ENCODE measurements around the gene ENPP5. TPM values are rescaled to one million over a fixed set of nuclear protein-coding genes. Genes with fewer than 3 reads are reported as not detected.

The ENPP5 gene
- total RNA-seq, 2 experiments from 2014 or later: 0.50 to 1.6 TPM

- Histone ChIP-seq H3K4me1 (ENCODE audit: insufficient read depth, low read length, poor library complexity, severe bottlenecking) (no peaks in the 10 kb centered on the region), H3K27ac (ENCODE audit: low read depth, low read length, poor library complexity, severe bottlenecking) (no peak overlapping the region), H3K4me3 (ENCODE audit: low read depth, low read length, poor library complexity, severe bottlenecking) (no peak overlapping the region), H3K9me2 (ENCODE audit: insufficient read depth, low read length) (no peaks in the 10 kb centered on the region), H2AFZ (ENCODE audit: low read length) (no peak overlapping the region), H3K79me2 (ENCODE audit: insufficient read depth, low read depth, low read length) (no peaks in the 10 kb centered on the region), H4K20me1 (ENCODE audit: insufficient read depth, low read length) (no peaks in the 10 kb centered on the region), H3K4me2 (ENCODE audit: low read length) (no peak overlapping the region), H3K36me3 (ENCODE audit: insufficient read depth, low read length) (no peaks in the 10 kb centered on the region), H3K9me3 (ENCODE audit: low read length) (no peaks in the 10 kb centered on the region)
- TF ChIP-seq CTCF (conservative IDR thresholded peaks at IDR 0.05; ENCODE audit: low read length) (no peak), EZH2phosphoT487 (IDR thresholded peaks at IDR 0.05; ENCODE audit: borderline replicate concordance, low read depth, low read length) (no peak)
- DNase-seq (ENCODE audit: low spot score): no peak
- ChIA-PET POLR2A (no interaction called here), CTCF (ENCODE audit: unreplicated experiment) (no interaction called here)
- no TSS peak for BruUV-seq (replicated peaks)
- intact Hi-C loops (cut with micrococcal nuclease; ENCODE audit: unreplicated experiment): no loop called here
Measured at GRCh38 chr6:46201702-46202101, 30.9 kb upstream of the ENPP5 start.

GRCh38 chr6:46199387-46199786 lies 28.6 kb upstream of the ENPP5 start:
- intact Hi-C loops (cut with micrococcal nuclease; ENCODE audit: unreplicated experiment): no loop called here
- Histone ChIP-seq H3K9me2 (ENCODE audit: insufficient read depth, low read length) (no peaks in the 10 kb centered on the region), H3K36me3 (ENCODE audit: insufficient read depth, low read length) (no peaks in the 10 kb centered on the region), H3K4me1 (ENCODE audit: insufficient read depth, low read length, poor library complexity, severe bottlenecking) (no peaks in the 10 kb centered on the region), H2AFZ (ENCODE audit: low read length) (no peak overlapping the region), H3K9me3 (ENCODE audit: low read length) (no peaks in the 10 kb centered on the region), H3K4me3 (ENCODE audit: low read depth, low read length, poor library complexity, severe bottlenecking) (no peak overlapping the region), H4K20me1 (ENCODE audit: insufficient read depth, low read length) (no peaks in the 10 kb centered on the region), H3K27ac (ENCODE audit: low read depth, low read length, poor library complexity, severe bottlenecking) (no peak overlapping the region), H3K4me2 (ENCODE audit: low read length) (no peak overlapping the region), H3K79me2 (ENCODE audit: insufficient read depth, low read depth, low read length) (no peaks in the 10 kb centered on the region)
- no peak for DNase-seq (ENCODE audit: low spot score)
- no peak for TF ChIP-seq EZH2phosphoT487 (IDR thresholded peaks at IDR 0.05; ENCODE audit: borderline replicate concordance, low read depth, low read length)
- BruUV-seq (replicated peaks): no TSS peak
- CTCF ChIA-PET (ENCODE audit: unreplicated experiment): interaction anchor here (0.6 kb wide), 1 partner anchor 693 kb away, joined by 3 read pairs; no protein-coding TSS in a partner anchor
- POLR2A ChIA-PET: no interaction called here

DNA sequence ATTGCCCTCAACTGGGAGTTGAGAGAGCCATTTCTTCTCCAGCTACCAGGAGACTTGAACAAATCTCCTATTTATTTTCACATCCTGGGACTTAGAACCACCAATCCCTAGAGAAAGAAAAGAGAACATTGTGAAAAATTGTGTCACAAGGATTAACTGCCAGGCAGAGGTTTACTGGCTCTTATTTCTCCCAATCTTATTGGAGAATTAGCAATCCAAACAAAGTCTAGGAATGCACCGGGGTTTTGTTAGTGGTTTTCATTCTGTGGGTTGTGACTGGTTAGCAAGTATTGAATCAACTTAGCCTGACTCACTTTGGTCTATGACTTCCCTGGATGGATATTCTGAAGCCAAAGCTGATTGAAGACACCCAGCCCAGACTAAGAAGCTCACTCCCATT lies 21.2 kb upstream of the ENPP5 start:
- ChIA-PET CTCF (ENCODE audit: unreplicated experiment) (no interaction called here), POLR2A (no interaction called here)
- Histone ChIP-seq H3K9me3 (ENCODE audit: low read length) (no peaks in the 10 kb centered on the region), H2AFZ (ENCODE audit: low read length) (no peak overlapping the region), H3K9me2 (ENCODE audit: insufficient read depth, low read length) (no peaks in the 10 kb centered on the region), H3K27ac (ENCODE audit: low read depth, low read length, poor library complexity, severe bottlenecking) (no peak overlapping the region), H3K36me3 (ENCODE audit: insufficient read depth, low read length) (no peaks in the 10 kb centered on the region), H3K79me2 (ENCODE audit: insufficient read depth, low read depth, low read length) (no peaks in the 10 kb centered on the region), H4K20me1 (ENCODE audit: insufficient read depth, low read length) (no peaks in the 10 kb centered on the region), H3K4me1 (ENCODE audit: insufficient read depth, low read length, poor library complexity, severe bottlenecking) (no peaks in the 10 kb centered on the region), H3K4me3 (ENCODE audit: low read depth, low read length, poor library complexity, severe bottlenecking) (no peak overlapping the region), H3K4me2 (ENCODE audit: low read length) (no peak overlapping the region)
- TF ChIP-seq EZH2phosphoT487 (IDR thresholded peaks at IDR 0.05; ENCODE audit: borderline replicate concordance, low read depth, low read length) (no peak), CTCF (conservative IDR thresholded peaks at IDR 0.05; ENCODE audit: low read length) (no peak)
- intact Hi-C loops (cut with micrococcal nuclease; ENCODE audit: unreplicated experiment): no loop called here
- no TSS peak for BruUV-seq (replicated peaks)
- DNase-seq (ENCODE audit: low spot score): no peak
